ENCODE data around the gene TEKT4.
A peak's percentile ranks its signal among the peaks of the same experiment; 100 is the strongest.

Gene TEKT4

DNA sequence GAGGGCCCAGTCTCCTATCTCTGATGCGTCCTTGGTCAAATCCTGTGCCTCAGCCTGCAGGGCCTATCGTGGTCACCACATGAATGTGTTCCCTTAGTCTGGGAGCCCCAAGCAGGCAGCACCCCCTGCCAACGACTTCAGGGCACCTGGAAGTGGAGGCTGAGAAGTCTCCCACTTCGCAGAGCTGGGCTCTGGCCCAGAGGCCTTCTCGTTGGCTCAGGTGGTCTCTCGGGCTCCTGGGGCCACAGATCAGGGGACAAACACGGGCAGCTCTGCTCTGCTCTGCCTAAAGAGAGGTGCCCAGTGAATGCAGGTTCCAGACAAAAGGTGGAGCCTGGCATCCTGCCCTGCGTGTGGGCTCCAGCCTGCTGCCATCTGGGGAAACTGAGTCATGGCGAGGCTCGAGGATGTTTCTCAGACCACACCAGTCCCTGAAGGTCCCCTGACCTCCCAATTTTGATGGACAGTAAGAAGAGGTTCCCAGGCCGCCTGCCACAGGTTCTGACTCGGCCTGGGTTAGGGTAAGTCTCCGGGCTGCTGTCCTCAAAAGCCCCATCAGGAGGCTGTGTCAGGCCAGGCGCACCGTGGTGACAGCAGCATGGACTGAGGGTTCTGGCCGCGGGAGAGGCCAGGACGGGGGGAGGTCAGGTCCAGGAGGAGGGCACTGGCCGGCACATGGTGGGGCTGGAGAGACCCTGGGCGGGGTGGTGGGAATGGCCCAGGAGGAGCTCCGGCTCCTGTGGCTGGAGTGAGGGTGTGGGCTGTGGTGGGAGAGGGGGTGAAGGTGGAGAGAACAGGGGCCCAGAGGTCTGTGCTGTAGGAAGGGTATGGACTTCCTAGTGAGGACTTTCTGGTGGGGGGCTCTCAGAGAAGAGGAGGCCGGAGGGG lies 1.4 kb upstream of the TEKT4 start:
- DNase-seq (ENCODE audit: low read depth) = no peak
- TF ChIP-seq, protein P1, sequence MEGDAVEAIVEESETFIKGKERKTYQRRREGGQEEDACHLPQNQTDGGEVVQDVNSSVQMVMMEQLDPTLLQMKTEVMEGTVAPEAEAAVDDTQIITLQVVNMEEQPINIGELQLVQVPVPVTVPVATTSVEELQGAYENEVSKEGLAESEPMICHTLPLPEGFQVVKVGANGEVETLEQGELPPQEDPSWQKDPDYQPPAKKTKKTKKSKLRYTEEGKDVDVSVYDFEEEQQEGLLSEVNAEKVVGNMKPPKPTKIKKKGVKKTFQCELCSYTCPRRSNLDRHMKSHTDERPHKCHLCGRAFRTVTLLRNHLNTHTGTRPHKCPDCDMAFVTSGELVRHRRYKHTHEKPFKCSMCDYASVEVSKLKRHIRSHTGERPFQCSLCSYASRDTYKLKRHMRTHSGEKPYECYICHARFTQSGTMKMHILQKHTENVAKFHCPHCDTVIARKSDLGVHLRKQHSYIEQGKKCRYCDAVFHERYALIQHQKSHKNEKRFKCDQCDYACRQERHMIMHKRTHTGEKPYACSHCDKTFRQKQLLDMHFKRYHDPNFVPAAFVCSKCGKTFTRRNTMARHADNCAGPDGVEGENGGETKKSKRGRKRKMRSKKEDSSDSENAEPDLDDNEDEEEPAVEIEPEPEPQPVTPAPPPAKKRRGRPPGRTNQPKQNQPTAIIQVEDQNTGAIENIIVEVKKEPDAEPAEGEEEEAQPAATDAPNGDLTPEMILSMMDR (conservative IDR thresholded peaks at IDR 0.05; ENCODE audit: low read depth, low read length) = no peak
- H3K4me3 ChIP-seq (ENCODE audit: low read depth, low read length) = no peak overlapping the region

DNA sequence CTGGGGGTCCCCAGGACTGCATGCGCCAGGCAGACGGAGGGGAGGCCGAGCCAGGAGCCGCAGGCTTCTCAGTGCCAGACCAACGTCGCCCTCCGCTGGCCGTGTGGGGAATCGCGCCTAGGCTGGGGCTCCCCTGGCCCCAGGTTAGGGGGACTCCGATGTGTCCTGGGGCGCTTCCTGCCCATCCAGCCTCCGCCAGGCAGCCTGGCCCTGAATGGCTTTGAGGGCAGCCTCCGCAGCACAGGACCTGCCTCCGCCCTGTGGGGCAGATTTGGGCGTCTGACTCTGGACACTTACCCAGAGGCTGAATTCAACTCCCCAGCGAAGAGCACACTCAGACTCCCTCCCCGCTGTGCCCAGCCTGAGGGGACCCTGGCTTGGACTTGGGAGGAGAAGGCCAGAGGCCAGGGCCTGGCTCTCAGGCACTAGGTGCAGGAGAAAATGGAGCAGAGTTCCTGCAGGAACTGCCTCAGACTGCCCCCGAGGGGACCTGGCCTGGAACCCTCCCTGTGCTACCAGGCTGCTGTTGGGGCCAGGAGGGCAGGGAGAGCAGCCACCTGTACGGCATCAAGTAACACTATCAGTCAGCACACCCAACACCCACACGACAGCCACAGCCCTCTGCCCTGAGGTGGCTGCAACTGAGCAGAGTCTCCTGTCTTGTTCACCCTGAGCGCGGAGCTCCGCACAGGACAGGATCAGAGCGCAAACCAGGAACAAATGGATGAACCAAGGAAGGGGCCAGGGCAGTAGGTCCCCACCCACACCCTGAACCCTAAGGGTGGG lies 597 bp upstream of the TEKT4 start:
- TF ChIP-seq, protein P1 (conservative IDR thresholded peaks at IDR 0.05; ENCODE audit: low read depth, low read length) = peak; percentile 30
- H3K4me3 ChIP-seq (ENCODE audit: low read depth, low read length) = no peak overlapping the region
- DNase-seq (ENCODE audit: low read depth) = no peak

DNA sequence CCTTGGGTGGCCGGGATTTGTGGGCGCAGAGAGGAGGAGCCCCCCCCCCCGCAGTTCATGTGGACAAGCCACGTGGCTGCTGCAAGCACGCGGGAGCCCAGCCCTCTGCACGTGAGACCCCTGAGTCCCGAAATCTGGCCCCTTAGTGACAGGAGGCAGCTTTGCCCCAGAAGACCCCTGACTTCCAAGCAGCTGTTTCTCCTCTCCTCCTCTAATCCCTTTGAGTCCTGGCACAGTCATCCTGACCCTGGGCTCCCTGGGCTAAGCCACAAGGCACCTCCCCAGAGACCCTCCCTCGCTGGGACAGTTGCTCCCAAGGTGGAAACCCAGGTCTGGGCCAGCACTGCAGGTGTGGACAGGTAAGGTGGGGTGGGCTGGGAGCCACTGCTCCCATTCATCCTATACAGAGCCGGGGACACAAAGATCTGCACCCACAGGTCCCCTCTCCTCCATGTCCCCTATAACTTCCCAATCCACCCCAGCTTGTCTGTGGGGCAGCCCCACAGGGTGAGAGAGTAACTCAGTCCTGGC lies 923 bp downstream of the TEKT4 start:
- TF ChIP-seq, protein P1 (conservative IDR thresholded peaks at IDR 0.05; ENCODE audit: low read depth, low read length) = no peak
- no peak for DNase-seq (ENCODE audit: low read depth)
- no peak overlapping the region for H3K4me3 ChIP-seq (ENCODE audit: low read depth, low read length)

DNA sequence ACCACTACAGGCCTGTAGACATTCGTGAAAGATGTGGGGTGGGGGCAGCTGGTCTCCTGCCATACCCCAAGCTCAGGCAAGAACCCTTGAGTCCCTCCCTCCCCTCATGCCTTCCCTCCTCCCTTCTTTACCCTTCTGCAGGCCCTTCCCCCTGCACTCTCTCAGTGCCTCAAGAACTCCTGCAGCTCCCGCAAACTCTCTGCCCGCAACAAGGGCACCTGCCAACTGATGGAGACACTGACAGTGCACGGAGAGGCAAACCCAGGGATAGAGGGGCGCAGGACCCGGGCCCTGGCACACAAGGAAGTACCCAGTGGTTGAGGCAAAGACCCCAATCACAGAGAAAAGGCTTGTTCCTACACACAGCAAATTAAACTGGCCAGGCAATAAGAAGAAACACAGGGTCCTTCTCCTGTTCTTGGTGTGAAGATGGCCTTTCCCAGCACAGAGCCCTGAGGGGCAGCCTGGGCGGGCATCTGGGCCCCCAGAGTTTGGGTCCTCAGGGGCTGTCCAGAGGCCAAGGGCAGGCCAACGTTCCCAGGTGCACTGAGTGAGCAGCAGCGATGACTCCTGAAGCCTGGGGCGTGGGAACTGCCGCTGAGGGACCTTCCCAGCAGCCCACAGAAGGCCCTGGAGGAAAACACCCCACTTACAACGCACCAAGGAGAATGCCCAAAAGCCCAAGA lies 1.6 kb downstream of the TEKT4 start:
- no peak for DNase-seq (ENCODE audit: low read depth)
- no peak overlapping the region for H3K4me3 ChIP-seq (ENCODE audit: low read depth, low read length)
- TF ChIP-seq, protein P1 (conservative IDR thresholded peaks at IDR 0.05; ENCODE audit: low read depth, low read length) = no peak

DNA sequence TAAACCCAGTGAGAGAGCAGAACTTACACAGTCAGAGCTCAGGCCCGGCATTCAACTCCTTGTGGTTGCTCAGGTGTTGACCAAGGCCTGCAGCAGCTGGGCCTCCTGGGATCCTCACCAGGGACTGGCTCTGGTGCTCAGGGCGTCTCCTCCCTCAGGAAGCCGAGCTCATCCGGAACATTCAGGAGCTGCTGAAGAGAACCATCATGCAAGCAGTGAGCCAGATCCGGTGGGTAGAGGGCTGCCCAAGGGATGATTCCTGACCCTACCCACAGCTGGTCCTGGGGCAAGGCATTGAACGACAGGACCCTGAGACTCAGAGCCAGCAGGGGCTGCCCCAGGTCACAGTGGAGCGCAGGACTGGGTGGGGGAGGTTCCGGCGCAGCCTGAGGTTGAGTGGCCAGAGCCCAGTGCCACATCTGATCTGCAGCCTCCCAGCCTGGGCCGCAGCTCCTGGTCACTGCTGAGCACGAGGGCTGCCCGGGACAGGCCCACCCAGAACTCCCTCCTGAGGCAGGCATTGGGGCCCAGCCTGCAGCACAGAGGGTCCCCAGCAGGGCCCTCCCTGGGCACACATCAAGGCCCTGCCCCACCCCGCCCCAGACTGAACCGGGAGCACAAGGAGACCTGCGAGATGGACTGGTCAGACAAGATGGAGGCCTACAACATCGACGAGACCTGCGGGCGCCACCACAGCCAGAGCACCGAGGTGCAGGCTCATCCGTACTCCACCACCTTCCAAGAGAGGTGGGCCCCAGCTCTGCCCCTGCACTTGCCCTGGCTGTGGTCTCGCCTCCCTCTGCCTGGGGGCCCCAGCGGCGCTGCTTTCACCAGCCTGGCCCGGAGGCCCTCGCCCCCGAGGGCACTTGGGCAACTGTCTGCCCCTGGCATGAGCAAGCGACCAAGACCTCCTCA lies 2.4 kb downstream of the TEKT4 start:
- no peak for DNase-seq (ENCODE audit: low read depth)
- no peak overlapping the region for H3K4me3 ChIP-seq (ENCODE audit: low read depth, low read length)
- TF ChIP-seq, protein P1 (conservative IDR thresholded peaks at IDR 0.05; ENCODE audit: low read depth, low read length) = no peak

Data from choroid plexus epithelial cell (primary cell).